GM12892 (cell line): ENCODE data around the gene STRA8.

Experiments used
- POLR2AphosphoS5 ChIP-seq: IDR thresholded peaks from 2 replicates; pipeline ENCODE4 v1.6.1; 2011; ENCODE audit warnings: low read depth, low read length, control low read depth
- TAF1 ChIP-seq: IDR thresholded peaks from 2 replicates; pipeline ENCODE4 v1.6.1; 2011; ENCODE audit warnings: low read depth, mild to moderate bottlenecking, control low read depth, low read length, borderline replicate concordance

DNA sequence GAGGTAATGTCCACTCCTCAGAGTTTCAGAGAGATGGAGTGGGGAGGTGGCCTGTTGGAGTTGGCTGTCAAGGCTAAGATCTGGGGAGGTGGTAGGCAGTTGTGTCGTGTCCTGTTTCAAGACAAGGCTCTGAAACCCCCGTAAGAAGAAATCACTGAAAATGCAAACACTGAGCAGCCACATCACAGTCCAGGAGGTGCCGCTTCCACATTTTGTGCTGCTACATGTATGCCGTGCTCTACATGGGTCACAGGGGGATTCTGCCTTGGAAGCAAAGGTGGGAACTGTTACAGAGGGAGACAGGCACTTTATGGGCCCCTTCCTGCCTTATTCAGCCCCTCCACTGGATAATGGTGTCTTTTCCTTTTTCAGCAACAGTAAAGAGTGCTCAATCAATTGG lies 34.2 kb upstream of the STRA8 start:
- TF ChIP-seq TAF1 (no peak), POLR2AphosphoS5 (no peak)
